HEK293T (cell line): ENCODE measurements around the gene PLPP2.

Experiments
- ARNT ChIP-seq: fragments of 450-650 bp; IDR thresholded peaks from 2 replicates; pipeline ENCODE4 v1.6.1; 2017; ENCODE audit warnings: mild to moderate bottlenecking
- SUZ12 ChIP-seq: fragments of 450-650 bp; IDR thresholded peaks from 2 replicates; pipeline ENCODE4 v1.6.1; 2016; ENCODE audit warnings: mild to moderate bottlenecking

GRCh38 chr19:307111-307531, 15.9 kb upstream of the PLPP2 start:
- TF ChIP-seq SUZ12 (no peak), ARNT (no peak)
